Ovary (tissue), 9 donors: Measurements from ENCODE around the gene CCDC50. TPM values are rescaled to one million over a fixed set of nuclear protein-coding genes. Genes with fewer than 3 reads are reported as not detected.

ENCODE experiments used
- DNase-seq, 5 donors: peaks; one replicate each; pipeline ENCODE4 v3.0.0-alpha.2; 2019 to 2020
- H3K27ac ChIP-seq, 2 donors: fragments of 200-600 bp; one replicate each; pipeline versions ENCODE4 v1.5.1 to v1.8.0; 2019 to 2022
- H3K27me3 ChIP-seq: fragments of 200-600 bp; one replicate; pipeline ENCODE4 v1.8.0; 2022
- H3K36me3 ChIP-seq: fragments of 200-600 bp; sonication (generic); one replicate; pipeline ENCODE4 v1.5.1; 2019
- H3K4me1 ChIP-seq: one replicate; pipeline ENCODE4 v1.8.1; 2013; ENCODE audit warnings: mild to moderate bottlenecking, moderate library complexity; ENCODE audit not compliant: insufficient read depth
- H3K4me3 ChIP-seq: fragments of 200-600 bp; sonication (generic); one replicate; pipeline ENCODE4 v1.5.1; 2017
- H3K9me3 ChIP-seq, 2 donors: fragments of 200-600 bp in 1 of 2; sonication (generic) in 1 of 2; one replicate each; pipeline versions ENCODE4 v1.5.1 to v1.8.1; 2013 to 2019; ENCODE audit warnings: mild to moderate bottlenecking in 1 of 2, moderate library complexity in 1 of 2
- CTCF ChIP-seq, 3 donors: fragments of 450-650 bp in 2 of 3; fragments of 200-600 bp in 1 of 3; IDR thresholded peaks; one replicate each; pipeline versions ENCODE4 v1.5.1 to v1.8.0; 2016 to 2022; ENCODE audit warnings: antibody characterized with exemption in 3 of 3, mild to moderate bottlenecking in 1 of 3
- EP300 ChIP-seq: sonication (generic); formaldehyde crosslinking; IDR thresholded peaks from one replicate; pipeline ENCODE4 v1.6.1; 2017; ENCODE audit warnings: antibody characterized with exemption
- POLR2A ChIP-seq: fragments of 450-650 bp; IDR thresholded peaks from one replicate; pipeline ENCODE4 v1.6.1; 2017; ENCODE audit warnings: antibody characterized with exemption, mild to moderate bottlenecking, moderate library complexity
- WGBS, 3 donors: extraction: QIAGEN DNeasy Blood & Tissue Kit in 1 of 3; methylation state at CpG; one replicate each; pipeline versions ENCODE4 v1.1.5 to v1.1.7; 2013 to 2017; 5-methylcytosine and 5-hydroxymethylcytosine counted together
- intact Hi-C, 4 donors: fragments of 100-400 bp; cut with DNase I; formaldehyde crosslinking; loops; one replicate each; pipeline versions ENCODE4 v1.11.0 to v1.15.1; 2022 to 2023
- polyA plus RNA-seq, 2 donors: library from polyadenylated mRNA; stranded (reverse); fragments of 200-250 nt in 1 of 2; fragments of 350-450 nt in 1 of 2; fragmentation: Illumina TruSeq in 1 of 2; extraction: RNeasy Lipid Tissue Mini Kit (QIAGEN cat#74804) in 1 of 2; gene quantifications; one replicate each; pipeline ENCODE4 v1.2.3, GENCODE V29; 2013 to 2014
- total RNA-seq, 7 donors: library from RNA; depleted of rRNA in 2 of 7; stranded (reverse); fragments of >200 nt in 2 of 7; fragmentation: NEBNext Ultra II Directional in 3 of 7; extraction: Animal tissue kit (Norgen Biotek cat#: 25700) in 3 of 7; gene quantifications; one replicate each; pipeline versions ENCODE4 v1.1.0 to v1.2.4, GENCODE V29; 2016 to 2023
- donor health status: DM: no; HTN: no; CAD: no; lungs with moderate emphysema.
- donor health status: DM: no; HTN: no; CAD: no.
- donor health status: Bipolar disorder and iron deficiency.
- donor health status: DM: yes; HTN: yes; CAD: no.
- donor health status: DM: no; HTN: no; CAD: no.
- donor health status: DM: yes; HTN: yes; CAD: no.

The CCDC50 gene
- total and polyA plus RNA-seq, 9 donors: 39.6 to 85.9 (median 75.2) TPM

GRCh38 chr3:191385101-191385500, 55.9 kb downstream of the CCDC50 start:
- H3K4me1 ChIP-seq: peaks cover 2% of the 10 kb centered on the region
- H3K9me3 ChIP-seq: no peaks in the 10 kb centered on the region
- intact Hi-C loops: no loop called here
- H3K27me3 ChIP-seq: no peaks in the 10 kb centered on the region
- H3K27ac ChIP-seq: no peak overlapping the region
- no peak for DNase-seq
- H3K4me3 ChIP-seq: no peak overlapping the region
- H3K36me3 ChIP-seq: no peaks in the 10 kb centered on the region
- TF ChIP-seq CTCF (IDR thresholded peaks at IDR 0.05): no peak
- TF ChIP-seq EP300: no peak
- TF ChIP-seq POLR2A: no peak
- WGBS, 3 donors: 80 to 97% (median 81%) methylated on average over 3 of the region's 3 CpGs

GRCh38 chr3:191387441-191388077, 58.4 kb downstream of the CCDC50 start:
- H3K27ac ChIP-seq: no peak overlapping the region
- H3K9me3 ChIP-seq: no peaks in the 10 kb centered on the region
- TF ChIP-seq POLR2A: no peak
- TF ChIP-seq CTCF (IDR thresholded peaks at IDR 0.05): no peak
- no peak for TF ChIP-seq EP300
- H3K4me1 ChIP-seq: peaks cover 2% of the 10 kb centered on the region
- no peaks in the 10 kb centered on the region for H3K36me3 ChIP-seq
- intact Hi-C loops: no loop called here
- no peak overlapping the region for H3K4me3 ChIP-seq
- 70 to 83% (median 71%) methylated on average over 1 of the region's 1 CpG for WGBS, 3 donors
- H3K27me3 ChIP-seq: no peaks in the 10 kb centered on the region
- DNase-seq: no peak

GRCh38 chr3:191388823-191389222, 59.6 kb downstream of the CCDC50 start:
- Histone ChIP-seq H3K9me3 (no peaks in the 10 kb centered on the region), H3K4me3 (no peak overlapping the region), H3K27me3 (no peaks in the 10 kb centered on the region), H3K36me3 (no peaks in the 10 kb centered on the region), H3K27ac (no peak overlapping the region), H3K4me1 (no peaks in the 10 kb centered on the region)
- no peak for TF ChIP-seq POLR2A
- no peak for TF ChIP-seq CTCF (IDR thresholded peaks at IDR 0.05)
- 37 to 63% (median 55%) methylated on average over 1 of the region's 1 CpG for WGBS, 3 donors
- no peak for DNase-seq
- intact Hi-C loops: no loop called here

- H3K36me3 ChIP-seq: no peaks in the 10 kb centered on the region
- TF ChIP-seq EP300: no peak
- no peak for TF ChIP-seq POLR2A
- TF ChIP-seq CTCF (IDR thresholded peaks at IDR 0.05): no peak
- no peaks in the 10 kb centered on the region for H3K4me1 ChIP-seq
- no peak overlapping the region for H3K27ac ChIP-seq
- intact Hi-C loops: no loop called here
- H3K4me3 ChIP-seq: no peak overlapping the region
- no peaks in the 10 kb centered on the region for H3K9me3 ChIP-seq
- H3K27me3 ChIP-seq: no peaks in the 10 kb centered on the region
- no peak for DNase-seq
- 92 to 95% (median 95%) methylated on average over 3 of the region's 3 CpGs for WGBS, 3 donors
Measured at GRCh38 chr3:191390580-191390979, 61.4 kb downstream of the CCDC50 start.
